CD4-positive, alpha-beta T cell treated with Interleukin-12 subunit alpha and Interleukin-12 subunit beta, for 1 hour (primary cell): ENCODE results near the gene GPR150.

Source experiments
- DNase-seq: peaks from one replicate; pipeline ENCODE4 v3.0.0-alpha.2; 2020

Gene GPR150

DNA sequence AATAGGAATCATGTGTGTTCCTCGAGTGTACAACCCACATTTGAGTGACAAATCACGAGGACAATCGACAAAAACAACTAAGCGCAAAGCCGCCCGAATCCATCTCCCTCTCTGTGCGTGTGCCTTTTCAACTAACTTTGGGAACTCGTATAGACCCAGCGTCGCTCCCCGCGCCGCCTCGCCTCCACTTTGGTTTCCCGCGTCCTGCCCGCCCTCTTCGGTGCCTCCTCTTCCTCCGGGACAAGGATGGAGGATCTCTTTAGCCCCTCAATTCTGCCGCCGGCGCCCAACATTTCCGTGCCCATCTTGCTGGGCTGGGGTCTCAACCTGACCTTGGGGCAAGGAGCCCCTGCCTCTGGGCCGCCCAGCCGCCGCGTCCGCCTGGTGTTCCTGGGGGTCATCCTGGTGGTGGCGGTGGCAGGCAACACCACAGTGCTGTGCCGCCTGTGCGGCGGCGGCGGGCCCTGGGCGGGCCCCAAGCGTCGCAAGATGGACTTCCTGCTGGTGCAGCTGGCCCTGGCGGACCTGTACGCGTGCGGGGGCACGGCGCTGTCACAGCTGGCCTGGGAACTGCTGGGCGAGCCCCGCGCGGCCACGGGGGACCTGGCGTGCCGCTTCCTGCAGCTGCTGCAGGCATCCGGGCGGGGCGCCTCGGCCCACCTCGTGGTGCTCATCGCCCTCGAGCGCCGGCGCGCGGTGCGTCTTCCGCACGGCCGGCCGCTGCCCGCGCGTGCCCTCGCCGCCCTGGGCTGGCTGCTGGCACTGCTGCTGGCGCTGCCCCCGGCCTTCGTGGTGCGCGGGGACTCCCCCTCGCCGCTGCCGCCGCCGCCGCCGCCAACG is at the start of gene GPR150:
TSS of gene GPR150 (plus strand) at position 58 of the 840 bp plus-strand sequence. CDS start at position 247, 189 bp downstream.
- DNase-seq = peak; percentile 63

DNA sequence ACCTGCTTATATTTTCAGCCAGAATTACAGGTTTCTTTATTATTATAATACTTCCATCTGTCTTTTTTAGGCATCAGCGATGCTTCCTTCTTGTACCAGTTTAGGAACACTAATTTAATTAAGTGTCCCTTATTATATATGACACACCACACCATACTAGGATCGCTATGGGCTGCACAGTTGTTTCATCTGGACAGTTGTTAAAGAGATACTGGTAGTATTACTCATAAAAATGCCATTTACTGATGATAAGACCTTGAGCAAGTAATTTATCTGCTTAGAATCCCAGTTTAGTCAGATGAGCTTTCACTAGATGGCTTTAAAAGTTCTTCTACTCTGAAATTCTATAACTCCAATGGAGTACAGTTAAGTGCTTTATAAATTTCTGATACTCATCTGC is 47.9 kb upstream of the GPR150 start:
- no peak for DNase-seq

DNA sequence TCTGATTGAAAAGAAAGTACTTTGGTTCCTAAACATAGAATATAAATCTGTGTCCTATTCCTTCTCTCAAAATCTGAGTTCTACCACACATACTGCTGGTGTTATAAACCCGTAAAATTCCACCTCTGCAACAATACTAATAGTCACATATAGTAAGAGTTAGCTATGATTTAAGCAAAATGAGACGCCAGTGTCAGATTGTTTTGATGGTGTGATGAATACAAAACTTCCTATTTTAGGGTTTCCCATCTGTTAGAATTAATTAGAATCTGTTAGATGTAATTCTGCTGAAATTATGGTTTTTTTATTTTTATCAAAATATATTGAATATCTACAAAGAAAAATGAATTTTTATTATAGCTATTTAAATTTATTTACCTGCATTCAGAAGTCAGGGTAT is 38.3 kb upstream of the GPR150 start:
- no peak for DNase-seq

DNA sequence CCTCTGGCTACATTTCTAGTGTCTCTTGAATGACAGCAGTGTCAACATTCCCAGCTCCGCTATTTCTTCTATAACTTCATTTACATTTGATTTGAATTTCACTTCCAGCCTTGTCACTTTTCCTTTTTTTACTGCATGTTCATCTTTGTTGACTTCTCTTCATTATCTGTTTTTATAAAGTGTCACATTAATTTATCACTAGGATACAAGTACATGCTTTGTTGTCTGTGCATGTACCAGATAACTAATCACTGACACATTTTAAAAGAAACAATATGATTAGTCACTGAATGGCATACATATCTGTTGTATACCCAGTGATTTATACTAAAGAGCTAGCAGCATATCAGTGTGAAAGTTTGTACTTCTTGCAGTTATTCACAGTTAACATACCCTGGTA is 35.9 kb upstream of the GPR150 start:
- DNase-seq = no peak

DNA sequence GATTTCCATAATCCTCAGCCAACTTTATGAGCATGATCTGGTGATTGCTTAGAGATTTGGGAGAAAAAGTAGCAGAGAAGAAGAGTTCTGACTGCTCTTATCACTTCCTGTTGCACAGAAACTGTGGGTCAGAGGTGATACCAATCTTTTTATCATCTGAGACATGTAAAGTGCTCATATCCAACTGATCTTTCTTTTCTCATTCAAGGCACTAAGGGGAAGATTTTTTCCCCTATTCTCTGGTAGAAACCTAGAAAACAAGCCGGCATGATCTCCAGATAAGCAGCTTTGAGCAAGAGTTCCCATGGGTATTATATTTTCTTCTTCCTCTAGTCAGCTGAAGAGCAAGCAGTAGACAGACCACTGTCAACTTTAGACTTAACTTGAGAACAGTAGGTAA is 29.0 kb upstream of the GPR150 start:
- DNase-seq = peak; percentile 3

DNA sequence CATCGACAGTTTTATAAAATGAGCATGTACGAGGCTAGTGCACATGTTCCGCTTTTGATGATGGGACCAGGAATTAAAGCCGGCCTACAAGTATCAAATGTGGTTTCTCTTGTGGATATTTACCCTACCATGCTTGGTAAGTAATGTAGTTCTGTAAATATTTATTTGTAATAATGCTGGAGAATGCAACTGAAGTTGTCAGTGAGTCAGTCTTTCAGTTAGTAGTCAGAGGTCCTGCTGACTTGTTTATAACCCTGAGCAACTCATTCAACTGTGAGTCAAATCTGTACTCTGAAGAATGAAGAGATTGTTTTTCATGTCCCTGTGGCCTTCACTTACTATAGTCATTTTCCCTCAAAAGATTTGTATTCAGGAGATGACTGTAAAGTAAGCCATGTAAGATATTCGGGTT is 28.4 kb upstream of the GPR150 start:
- DNase-seq = no peak

DNA sequence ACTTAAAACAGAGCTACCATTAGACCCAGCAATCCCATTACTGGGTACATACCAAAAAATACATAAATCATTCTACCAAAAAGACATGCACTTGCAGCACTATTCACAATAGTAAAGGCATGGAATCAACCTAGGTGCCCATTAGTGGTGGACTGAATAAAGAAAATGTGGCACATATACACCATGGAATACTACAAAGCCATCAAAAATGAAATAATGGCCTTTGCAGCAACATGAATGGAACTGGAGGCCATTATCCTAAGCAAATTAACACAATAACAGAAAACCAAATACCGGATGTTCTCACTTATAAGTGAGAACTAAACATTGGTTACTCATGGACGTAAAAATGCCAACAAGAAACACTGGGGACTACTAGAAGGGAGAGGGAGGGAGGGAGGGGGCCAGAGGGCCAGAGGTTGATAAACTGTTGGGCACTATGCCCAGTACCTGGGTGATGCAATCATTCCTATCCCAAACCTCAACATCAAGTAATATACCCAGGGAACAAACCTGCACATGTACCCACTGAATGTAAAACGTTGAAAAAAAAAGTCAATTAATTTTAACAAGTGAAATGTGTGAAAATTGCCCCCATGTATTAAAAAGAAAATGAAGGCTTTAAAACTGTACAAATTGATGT is 24.5 kb upstream of the GPR150 start:
- DNase-seq = no peak

DNA sequence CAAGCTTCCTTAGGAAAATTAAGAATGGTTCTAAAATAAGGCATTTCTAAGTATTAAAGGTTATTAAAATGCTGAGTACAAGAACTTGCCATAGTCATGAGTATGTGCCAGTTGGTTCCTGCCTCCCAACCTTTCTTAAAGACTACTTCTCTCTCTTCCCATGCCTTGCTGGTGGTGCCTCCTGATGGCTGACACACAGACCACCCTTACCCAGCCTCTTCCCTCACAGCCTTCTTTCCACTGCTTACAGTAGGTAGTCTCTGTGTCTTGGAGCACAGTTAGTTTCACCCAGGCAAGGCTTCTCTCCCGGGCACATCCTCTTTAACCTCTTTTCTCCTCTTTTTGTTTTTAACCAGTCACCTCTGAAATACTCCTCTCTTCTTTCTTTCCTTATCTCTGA is 20.6 kb upstream of the GPR150 start:
- no peak for DNase-seq

DNA sequence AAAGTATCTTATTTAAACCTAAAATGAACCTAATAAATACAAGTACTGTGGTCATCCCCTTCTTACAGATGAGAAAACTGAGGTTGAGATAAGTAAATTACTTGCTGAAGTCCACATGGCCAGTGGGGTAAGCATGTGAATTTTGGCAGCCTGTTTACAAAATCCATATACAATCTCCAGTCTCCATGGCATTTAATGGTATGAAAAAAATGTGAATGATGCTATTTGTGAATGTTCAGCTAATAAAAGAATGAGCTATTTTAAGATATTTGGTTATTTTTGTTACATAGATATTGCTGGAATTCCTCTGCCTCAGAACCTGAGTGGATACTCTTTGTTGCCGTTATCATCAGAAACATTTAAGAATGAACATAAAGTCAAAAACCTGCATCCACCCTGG is 19.3 kb upstream of the GPR150 start:
- no peak for DNase-seq

DNA sequence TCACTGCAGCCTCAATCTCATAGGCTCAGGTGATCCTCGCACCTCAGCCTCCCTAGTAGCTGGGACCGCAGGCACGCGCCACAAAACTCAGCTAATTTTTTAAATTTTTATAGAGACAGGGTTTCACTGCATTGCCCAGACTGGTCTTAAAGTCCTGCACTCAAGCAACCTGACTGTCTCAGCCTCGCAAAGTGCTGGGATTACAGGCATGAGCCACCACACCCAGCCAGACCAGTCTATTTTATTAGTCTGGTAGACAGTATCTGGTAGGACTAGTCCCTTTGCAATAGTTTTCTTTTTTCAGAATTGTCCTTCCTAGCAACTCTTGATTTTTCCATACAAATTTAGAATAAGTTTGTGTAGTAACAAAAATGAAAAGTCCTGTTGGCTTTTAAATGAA is 14.1 kb upstream of the GPR150 start:
- DNase-seq = no peak

DNA sequence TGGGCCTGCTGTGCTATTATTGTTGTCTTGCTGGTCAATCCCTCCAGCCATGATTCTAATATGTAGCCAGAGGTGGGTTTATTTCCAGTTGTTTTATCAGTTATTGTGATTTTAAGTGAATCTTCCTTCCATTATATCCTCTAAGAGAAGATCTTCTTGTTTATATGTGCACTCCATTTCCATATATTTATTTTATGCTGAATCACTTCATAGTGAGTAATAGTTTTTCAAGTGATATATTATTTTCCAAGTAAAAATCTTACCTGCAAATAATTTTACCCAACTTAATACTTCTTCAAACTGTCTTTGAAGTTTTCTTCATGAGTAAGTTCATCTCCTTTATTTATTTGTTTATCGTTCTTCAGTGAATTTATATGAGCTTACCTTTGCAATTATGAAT is 13.5 kb upstream of the GPR150 start:
- DNase-seq = no peak

DNA sequence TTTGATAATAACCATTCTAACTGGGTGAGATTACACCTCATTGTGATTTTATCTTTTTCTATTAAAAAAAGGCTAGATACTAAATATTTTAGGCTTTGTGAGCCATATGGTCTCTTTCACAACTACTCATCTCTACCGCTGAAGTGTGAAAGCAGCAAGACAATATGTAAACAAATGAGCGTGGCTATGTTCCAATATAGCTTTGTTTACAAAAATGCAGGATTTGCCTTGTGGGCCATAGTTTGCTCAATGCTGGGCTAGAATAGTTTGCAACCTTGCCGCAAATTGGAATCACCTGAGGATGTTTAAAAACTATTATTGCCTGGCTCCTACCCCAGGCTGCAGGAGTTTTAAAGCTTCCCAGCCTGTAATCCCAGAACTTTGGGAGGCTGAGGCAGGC is 10.2 kb upstream of the GPR150 start:
- no peak for DNase-seq

DNA sequence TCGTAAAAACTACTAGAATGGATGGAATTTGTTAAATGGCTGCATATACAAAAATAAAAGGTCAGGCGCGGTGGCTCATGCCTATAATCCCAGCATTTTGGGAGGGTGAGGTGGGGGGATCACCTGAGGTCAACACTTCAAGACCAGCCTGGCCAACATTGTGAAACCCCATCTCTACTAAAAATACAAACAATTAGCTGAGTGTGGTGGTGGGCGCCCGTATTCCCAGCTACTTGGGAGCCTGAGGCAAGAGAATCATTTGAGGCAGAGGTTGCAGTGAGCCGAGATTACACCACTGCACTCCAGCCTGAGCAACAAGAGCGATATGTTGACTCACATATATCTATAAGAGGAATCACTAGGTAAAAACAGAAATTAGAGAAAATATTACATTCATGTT is 9.3 kb upstream of the GPR150 start:
- no peak for DNase-seq

DNA sequence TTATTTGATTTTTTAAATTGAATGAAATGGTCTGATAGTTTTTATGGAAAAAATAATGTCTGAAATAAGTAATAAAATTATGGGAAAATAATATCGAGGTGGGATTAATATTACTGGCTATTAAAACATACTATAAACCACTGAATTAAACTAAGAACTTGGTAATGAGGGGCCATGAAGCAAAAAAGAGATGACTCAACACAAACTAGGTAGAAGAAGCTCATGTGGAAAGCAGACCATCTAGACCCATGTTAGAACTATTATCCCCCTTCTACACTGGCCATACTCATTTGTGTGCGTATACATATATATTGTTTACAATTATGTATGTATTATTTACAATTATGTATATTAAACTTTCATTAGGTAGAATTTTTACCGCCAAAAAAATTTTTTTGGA is 8.5 kb upstream of the GPR150 start:
- no peak for DNase-seq

DNA sequence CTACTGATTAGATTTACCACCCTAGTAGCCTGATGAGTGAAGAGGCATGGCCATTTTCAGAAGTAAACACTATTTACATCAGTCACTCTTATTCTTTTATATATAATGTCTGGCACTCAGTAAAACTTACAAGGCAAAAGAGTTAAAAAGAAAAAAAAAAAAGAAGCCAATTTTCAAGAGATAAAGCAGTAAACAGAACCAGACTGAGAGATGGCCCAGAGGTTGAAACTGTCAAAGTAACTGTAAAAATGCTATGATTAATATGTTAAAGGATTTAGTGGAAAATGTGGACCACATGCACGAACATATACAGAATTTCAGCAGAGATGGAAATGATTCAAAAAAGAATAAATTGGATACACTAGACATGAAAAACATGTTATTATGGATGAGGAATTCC is 6.4 kb upstream of the GPR150 start:
- DNase-seq = no peak

DNA sequence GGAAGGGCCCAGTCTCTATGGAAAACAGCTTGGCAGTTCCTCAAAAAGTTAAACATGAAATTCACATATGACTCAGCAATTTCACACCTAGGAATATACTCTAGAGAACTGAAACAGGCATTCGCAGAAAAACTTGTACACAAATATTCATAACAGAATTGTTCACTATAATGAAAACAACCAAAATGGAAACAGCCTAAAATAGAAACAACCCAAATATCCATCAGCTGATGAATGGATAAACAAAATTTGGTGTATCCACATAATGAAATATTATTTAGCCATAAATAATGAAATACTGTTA is 4.8 kb upstream of the GPR150 start:
- DNase-seq = no peak

DNA sequence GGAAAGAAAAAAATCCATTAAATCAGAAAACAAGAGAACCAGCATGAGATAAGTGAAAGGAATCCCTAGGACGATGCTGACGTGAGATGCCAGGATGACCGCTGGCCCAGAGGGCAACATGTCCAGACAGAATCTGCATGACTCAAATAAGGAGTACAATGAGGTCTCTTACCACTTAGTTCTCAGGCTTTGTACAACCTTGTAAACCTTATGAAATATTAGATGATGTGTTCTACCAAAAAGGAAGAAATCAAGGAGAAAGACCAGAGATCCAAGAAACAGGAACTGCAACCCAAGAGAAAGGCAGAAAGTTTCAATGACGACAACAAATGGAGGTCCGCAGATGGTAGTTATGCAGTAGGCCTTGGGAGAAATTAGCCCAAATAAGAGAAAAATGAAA is 2.8 kb upstream of the GPR150 start:
- DNase-seq = no peak

DNA sequence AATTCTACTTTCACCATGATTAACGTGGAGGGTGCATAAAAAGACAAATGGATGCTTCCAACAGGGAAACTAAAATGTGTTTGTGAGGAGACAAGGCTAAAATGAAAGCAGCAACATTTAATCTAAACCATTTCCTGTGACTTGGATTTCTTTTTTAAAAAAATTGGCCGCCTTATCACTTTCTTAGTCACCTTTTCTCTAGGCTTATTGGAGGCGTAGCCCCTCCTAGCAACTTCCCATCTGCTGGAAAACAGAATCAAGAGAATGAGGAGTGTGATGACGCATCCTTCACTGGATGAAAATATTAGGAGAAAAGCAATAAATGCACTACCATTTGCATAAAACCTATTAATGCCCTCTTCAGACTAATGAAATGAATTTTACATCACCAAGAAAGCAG is 791 bp upstream of the GPR150 start:
- no peak for DNase-seq

DNA sequence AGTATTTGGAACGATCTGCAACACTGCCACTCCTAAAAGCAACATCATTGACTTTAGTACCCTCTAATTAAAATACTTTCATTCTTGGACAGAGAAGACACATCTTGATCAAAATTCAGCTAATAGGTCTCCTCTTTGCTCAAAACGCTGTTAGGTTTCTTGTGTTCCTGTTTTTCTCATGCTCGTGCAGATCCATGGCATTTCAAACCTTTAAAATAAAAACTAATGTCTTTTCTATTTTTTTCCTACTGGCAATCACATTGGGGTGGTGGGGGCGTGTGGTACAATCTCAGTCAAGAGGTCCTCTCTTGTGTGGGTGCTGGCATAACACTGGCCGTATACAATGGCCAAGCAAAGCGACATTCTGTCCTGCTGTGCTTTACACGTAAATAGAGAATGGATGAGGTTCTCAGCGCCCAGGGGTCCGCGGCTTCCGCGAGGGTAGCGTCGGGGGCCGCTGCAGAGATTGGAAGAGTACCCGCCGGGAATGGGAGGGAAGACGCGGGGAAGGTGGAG is 315 bp upstream of the GPR150 start:
- DNase-seq = no peak

DNA sequence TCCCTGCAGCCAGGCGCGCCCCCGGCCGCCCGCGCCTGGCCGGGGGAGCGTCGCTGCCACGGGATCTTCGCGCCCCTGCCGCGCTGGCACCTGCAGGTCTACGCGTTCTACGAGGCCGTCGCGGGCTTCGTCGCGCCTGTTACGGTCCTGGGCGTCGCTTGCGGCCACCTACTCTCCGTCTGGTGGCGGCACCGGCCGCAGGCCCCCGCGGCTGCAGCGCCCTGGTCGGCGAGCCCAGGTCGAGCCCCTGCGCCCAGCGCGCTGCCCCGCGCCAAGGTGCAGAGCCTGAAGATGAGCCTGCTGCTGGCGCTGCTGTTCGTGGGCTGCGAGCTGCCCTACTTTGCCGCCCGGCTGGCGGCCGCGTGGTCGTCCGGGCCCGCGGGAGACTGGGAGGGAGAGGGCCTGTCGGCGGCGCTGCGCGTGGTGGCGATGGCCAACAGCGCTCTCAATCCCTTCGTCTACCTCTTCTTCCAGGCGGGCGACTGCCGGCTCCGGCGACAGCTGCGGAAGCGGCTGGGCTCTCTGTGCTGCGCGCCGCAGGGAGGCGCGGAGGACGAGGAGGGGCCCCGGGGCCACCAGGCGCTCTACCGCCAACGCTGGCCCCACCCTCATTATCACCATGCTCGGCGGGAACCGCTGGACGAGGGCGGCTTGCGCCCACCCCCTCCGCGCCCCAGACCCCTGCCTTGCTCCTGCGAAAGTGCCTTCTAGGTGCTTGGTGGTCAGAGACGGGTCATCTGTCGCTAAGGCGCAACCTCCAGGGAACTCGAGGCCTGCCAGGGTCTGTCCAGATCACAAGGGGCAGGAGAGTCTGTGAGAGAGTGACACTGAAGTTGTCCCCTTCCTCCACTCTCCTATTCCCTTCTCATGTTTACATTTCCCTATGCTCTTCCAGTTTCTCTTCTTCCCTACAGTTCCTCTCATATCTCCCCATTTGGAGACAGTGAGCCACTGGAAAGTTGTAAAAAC is 1.3 kb downstream of the GPR150 start:
- DNase-seq = peak; percentile 36

DNA sequence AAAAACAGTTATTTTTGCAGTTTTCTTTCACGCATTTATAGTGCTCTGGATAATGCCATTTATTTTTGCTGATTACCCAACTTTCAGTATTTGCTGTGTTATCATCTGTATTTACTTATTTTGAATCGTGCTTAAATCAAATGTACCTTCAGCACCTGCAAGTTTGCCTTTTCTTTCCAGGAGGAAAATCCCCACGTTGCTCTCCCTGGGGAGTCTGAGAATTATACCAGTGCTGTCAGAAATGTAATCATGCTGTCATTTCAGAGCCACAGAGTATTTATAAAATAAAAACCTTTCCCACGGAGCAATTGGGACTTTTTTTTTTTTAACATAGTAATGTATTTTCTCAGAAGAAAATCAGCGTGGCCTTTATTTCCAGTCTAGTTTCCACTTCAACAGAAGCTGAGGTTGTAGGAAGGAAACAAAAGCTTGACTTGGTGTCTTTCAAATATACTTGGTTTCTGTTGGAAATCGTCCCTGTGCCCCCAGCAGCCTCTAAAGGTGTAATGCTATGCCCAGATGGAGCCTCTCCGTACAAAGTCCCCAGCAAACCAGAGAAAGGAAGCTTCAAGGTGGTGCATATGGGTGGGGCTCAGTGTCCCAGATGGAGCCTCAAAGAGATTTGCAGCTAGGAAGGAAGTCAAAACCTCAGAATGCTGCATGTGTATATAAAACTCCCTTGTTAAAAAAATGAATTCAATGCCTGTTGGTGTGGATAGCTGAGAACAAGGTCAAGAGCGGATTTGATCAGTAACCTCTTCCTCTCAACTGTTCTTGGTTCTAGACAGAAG is 2.1 kb downstream of the GPR150 start:
- DNase-seq = peak; percentile 65

DNA sequence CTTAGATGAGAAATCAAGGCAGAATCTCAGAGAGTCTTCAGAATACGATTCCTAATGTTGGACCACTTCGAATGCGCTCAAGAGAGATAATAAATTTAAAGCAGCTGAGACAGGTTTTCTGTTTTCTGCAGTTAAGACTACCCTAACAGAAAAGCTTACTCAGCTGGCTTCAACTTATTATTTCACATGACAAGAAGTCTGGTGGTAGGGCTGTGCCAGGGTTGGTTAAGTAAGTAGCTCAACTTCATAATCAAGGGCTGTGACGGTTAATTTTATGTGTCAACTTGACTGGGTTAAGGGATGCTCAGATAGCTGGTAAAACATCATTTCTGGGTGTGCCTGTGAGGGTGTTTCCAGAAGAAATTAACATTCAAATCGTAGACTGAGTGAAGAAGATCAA is 3.8 kb downstream of the GPR150 start:
- DNase-seq = no peak

DNA sequence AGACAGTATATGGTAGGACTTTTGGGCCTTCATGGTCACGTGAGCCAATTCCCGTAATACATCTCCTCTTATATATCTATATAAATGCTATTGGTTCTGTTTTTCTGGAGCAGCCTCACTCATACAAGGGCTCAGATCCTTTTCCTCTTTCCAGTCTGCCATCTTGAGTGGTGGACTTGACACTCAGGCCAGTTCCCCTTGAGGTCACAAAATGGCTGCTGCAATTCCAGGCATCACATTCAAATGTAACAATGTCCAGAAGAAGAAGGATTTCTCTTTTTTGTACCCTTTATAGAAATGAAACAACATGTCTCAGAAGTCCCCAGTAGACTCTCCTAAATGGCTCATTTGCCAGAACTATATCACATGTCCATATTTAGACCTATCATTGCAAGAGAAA is 4.5 kb downstream of the GPR150 start:
- DNase-seq = no peak
